RWPE2 (cell line): Measurements from ENCODE around the gene RLN1.

ENCODE experiments used
- ATAC-seq: fragments of 200-7000 bp; cut with Tn5 transposase; 3 replicates; pipeline ENCODE4 v1.9.1; 2021; ENCODE audit warnings: low read depth
- DNase-seq: peaks from one replicate; pipeline ENCODE4 v3.0.0-alpha.2; 2020; ENCODE audit warnings: low spot score
- H3K27ac ChIP-seq: fragments of 450-650 bp; 2 replicates; pipeline ENCODE4 v1.5.1; 2017; ENCODE audit warnings: mild to moderate bottlenecking; ENCODE audit not compliant: poor library complexity, severe bottlenecking
- H3K27me3 ChIP-seq: fragments of 250-450 bp; sonication (Bioruptor Pico); 2 replicates; pipeline ENCODE4 v1.5.1; 2021; ENCODE audit warnings: mild to moderate bottlenecking, moderate library complexity; ENCODE audit not compliant: insufficient read depth, poor library complexity, severe bottlenecking
- H3K36me3 ChIP-seq: fragments of 250-450 bp; sonication (Bioruptor Pico); 2 replicates; pipeline ENCODE4 v1.5.1; 2020; ENCODE audit warnings: low read depth, mild to moderate bottlenecking, moderate library complexity
- H3K4me1 ChIP-seq: fragments of 250-450 bp; sonication (Bioruptor Pico); 2 replicates; pipeline ENCODE4 v1.5.1; 2021; ENCODE audit warnings: mild to moderate bottlenecking, moderate library complexity; ENCODE audit not compliant: insufficient read depth, poor library complexity, severe bottlenecking
- H3K4me3 ChIP-seq: fragments of 250-450 bp; sonication (Bioruptor Pico); 2 replicates; pipeline ENCODE4 v1.5.1; 2021; ENCODE audit warnings: mild to moderate bottlenecking, moderate library complexity; ENCODE audit not compliant: severe bottlenecking
- H3K9me3 ChIP-seq: fragments of 250-450 bp; sonication (Bioruptor Pico); 2 replicates; pipeline ENCODE4 v1.5.1; 2021; ENCODE audit warnings: mild to moderate bottlenecking, moderate library complexity; ENCODE audit not compliant: severe bottlenecking
- TF ChIP-seq, protein P1 (sequence below): fragments of 450-650 bp; IDR thresholded peaks from one replicate; pipeline ENCODE4 v1.5.1; 2017; ENCODE audit warnings: mild to moderate bottlenecking, moderate library complexity; ENCODE audit not compliant: poor library complexity, severe bottlenecking

Gene RLN1

GRCh38 chr9:5360341-5360740, 20.7 kb upstream of the RLN1 start:
- Histone ChIP-seq H3K9me3 (no peaks in the 10 kb centered on the region), H3K36me3 (no peaks in the 10 kb centered on the region), H3K4me1 (no peaks in the 10 kb centered on the region), H3K4me3 (no peak overlapping the region), H3K27me3 (no peaks in the 10 kb centered on the region), H3K27ac (no peak overlapping the region)
- DNase-seq (no peak), ATAC-seq (no peak)
- TF ChIP-seq, protein P1, sequence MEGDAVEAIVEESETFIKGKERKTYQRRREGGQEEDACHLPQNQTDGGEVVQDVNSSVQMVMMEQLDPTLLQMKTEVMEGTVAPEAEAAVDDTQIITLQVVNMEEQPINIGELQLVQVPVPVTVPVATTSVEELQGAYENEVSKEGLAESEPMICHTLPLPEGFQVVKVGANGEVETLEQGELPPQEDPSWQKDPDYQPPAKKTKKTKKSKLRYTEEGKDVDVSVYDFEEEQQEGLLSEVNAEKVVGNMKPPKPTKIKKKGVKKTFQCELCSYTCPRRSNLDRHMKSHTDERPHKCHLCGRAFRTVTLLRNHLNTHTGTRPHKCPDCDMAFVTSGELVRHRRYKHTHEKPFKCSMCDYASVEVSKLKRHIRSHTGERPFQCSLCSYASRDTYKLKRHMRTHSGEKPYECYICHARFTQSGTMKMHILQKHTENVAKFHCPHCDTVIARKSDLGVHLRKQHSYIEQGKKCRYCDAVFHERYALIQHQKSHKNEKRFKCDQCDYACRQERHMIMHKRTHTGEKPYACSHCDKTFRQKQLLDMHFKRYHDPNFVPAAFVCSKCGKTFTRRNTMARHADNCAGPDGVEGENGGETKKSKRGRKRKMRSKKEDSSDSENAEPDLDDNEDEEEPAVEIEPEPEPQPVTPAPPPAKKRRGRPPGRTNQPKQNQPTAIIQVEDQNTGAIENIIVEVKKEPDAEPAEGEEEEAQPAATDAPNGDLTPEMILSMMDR: no peak

- Histone ChIP-seq H3K4me3 (no peak overlapping the region), H3K27me3 (no peaks in the 10 kb centered on the region), H3K27ac (no peak overlapping the region), H3K9me3 (no peaks in the 10 kb centered on the region), H3K36me3 (no peaks in the 10 kb centered on the region), H3K4me1 (no peaks in the 10 kb centered on the region)
- no peak for DNase-seq
- ATAC-seq: no peak
- TF ChIP-seq, protein P1: no peak
Observed at GRCh38 chr9:5357431-5358105, 17.9 kb upstream of the RLN1 start.

- Histone ChIP-seq H3K9me3 (no peaks in the 10 kb centered on the region), H3K4me3 (no peak overlapping the region), H3K27ac (no peak overlapping the region), H3K4me1 (no peaks in the 10 kb centered on the region), H3K36me3 (no peaks in the 10 kb centered on the region), H3K27me3 (no peaks in the 10 kb centered on the region)
- TF ChIP-seq, protein P1: no peak
- ATAC-seq: no peak
- no peak for DNase-seq
Observed at GRCh38 chr9:5355817-5356216, 16.1 kb upstream of the RLN1 start.

DNA sequence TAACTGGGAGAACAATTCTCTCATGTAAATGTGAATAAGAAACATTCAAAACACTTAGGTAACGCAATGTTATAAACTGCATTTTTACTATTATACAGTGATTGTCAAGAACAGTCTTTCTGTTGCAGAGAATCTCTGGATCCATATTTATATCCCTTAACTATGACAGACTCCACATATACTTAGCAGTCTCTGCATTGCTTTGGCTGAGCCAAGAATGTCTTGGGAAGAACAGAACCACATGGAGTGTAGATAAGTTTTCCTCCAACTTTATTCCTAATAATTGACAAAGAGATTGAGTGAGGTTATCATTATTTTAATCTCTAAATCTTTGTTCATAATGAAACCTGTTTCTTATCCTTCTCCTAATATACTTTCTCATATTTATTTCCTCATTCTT, 15.6 kb upstream of the RLN1 start:
- Histone ChIP-seq H3K4me1 (no peaks in the 10 kb centered on the region), H3K4me3 (no peak overlapping the region), H3K9me3 (no peaks in the 10 kb centered on the region), H3K36me3 (no peaks in the 10 kb centered on the region), H3K27me3 (no peaks in the 10 kb centered on the region), H3K27ac (no peak overlapping the region)
- TF ChIP-seq, protein P1: no peak
- no peak for ATAC-seq
- DNase-seq: no peak

- H3K27me3 ChIP-seq: no peaks in the 10 kb centered on the region
- H3K27ac ChIP-seq: no peak overlapping the region
- TF ChIP-seq, protein P1: no peak
- ATAC-seq (no peak), DNase-seq (no peak)
- H3K4me3 ChIP-seq: no peak overlapping the region
- no peaks in the 10 kb centered on the region for H3K4me1 ChIP-seq
- H3K36me3 ChIP-seq: no peaks in the 10 kb centered on the region
- H3K9me3 ChIP-seq: no peaks in the 10 kb centered on the region
Observed at GRCh38 chr9:5354184-5354583, 14.5 kb upstream of the RLN1 start.
